ENCODE results near the gene MYO1D.

The MYO1D gene

DNA sequence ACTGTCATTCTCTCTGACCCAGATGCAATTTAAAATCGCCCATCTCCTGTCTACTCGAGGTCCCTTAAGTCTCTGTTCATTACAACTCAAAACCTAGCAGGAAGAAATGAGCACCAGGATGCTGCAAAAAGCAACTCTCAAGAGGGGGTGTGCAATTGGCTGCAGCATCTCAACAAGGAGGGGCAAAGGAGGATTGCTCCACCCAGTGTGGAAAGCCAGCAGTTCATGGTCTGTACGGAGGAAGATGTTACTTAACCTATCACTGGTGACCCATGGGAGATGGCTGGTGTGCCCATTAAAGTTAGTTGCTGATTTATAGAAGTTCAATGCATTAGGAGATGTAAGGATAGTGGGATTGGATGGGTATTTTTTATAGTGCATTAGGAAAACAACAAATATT lies 242.8 kb downstream of the MYO1D start:
- H3K4me3 ChIP-seq (replicated peaks in 1 of 2; ENCODE audit: low read depth in 2 of 2, low read length in 2 of 2), result no peak overlapping the region
- TF ChIP-seq, protein P1, sequence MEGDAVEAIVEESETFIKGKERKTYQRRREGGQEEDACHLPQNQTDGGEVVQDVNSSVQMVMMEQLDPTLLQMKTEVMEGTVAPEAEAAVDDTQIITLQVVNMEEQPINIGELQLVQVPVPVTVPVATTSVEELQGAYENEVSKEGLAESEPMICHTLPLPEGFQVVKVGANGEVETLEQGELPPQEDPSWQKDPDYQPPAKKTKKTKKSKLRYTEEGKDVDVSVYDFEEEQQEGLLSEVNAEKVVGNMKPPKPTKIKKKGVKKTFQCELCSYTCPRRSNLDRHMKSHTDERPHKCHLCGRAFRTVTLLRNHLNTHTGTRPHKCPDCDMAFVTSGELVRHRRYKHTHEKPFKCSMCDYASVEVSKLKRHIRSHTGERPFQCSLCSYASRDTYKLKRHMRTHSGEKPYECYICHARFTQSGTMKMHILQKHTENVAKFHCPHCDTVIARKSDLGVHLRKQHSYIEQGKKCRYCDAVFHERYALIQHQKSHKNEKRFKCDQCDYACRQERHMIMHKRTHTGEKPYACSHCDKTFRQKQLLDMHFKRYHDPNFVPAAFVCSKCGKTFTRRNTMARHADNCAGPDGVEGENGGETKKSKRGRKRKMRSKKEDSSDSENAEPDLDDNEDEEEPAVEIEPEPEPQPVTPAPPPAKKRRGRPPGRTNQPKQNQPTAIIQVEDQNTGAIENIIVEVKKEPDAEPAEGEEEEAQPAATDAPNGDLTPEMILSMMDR (IDR thresholded peaks at IDR 0.05; ENCODE audit: low read depth, low read length), result no peak
- DNase-seq (ENCODE audit: low read depth in 2 of 2), result no peak

DNA sequence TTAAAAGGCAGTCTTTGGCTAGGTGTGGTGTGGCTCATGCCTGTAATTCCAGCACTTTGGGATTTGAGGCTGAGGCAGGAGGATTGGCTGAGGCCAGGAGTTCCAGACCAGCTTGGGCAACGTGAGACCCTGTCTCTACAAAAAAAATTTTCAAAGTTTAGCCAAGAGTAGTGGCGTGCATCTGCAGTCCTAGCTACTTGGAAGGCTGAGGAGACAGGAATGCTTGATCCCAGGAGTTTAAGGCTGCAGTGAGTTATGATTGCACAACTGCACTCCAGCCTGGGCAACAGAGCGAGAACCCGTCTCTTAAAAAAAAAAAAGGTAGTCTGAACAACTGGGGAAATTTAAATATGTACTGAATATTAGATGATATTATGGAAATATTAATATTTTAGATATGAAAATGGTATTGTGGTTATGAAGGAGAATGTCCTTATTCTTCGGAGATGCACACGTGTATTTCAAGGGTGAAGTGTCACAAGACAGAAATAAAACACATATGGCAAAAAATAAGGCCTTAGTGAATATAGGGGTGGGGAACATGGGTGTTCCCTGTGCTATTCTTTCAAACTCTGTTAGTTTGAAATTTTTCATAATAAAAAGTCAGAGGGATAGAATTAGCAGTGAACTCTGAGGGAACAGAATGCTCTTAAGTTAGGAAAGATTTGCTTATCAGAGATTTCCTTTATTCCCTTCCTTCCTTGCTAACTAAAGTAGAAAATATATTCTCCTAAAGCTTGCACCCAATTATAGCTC lies 245.4 kb downstream of the MYO1D start:
- no peak for DNase-seq (ENCODE audit: low read depth in 2 of 2)
- no peak overlapping the region for H3K4me3 ChIP-seq (replicated peaks in 1 of 2; ENCODE audit: low read depth in 2 of 2, low read length in 2 of 2)
- TF ChIP-seq, protein P1 (IDR thresholded peaks at IDR 0.05; ENCODE audit: low read depth, low read length), result no peak

DNA sequence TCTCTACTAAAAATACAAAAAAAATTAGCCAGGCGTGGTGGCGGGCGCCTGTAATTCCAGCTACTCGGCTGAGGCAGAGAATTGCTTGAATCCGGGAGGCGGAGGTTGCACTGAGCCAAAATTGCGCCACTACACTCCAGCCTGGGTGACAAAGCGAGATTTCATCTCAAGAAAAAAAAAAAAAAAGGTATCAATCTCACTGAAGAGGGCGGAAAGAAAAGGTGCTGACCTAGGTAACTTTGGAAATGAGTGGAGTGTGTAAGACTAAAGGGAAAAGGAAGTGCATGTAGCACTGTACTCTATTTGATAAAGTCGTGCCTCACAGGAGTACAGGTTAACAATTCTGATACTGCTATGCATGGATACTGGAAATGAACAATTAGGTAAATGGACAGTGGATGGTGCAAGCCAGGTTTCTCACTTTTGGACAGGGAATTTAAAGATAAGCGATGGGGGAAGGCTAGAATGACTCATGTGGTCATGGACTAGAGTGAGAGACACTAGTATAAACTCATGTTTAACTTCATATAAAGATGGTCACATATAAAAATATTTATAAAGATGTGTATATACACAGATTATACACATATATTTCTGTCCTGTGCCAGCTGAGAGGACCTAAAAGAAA lies 247.2 kb downstream of the MYO1D start:
- DNase-seq (ENCODE audit: low read depth in 2 of 2), result no peak
- TF ChIP-seq, protein P1 (IDR thresholded peaks at IDR 0.05; ENCODE audit: low read depth, low read length), result no peak

DNA sequence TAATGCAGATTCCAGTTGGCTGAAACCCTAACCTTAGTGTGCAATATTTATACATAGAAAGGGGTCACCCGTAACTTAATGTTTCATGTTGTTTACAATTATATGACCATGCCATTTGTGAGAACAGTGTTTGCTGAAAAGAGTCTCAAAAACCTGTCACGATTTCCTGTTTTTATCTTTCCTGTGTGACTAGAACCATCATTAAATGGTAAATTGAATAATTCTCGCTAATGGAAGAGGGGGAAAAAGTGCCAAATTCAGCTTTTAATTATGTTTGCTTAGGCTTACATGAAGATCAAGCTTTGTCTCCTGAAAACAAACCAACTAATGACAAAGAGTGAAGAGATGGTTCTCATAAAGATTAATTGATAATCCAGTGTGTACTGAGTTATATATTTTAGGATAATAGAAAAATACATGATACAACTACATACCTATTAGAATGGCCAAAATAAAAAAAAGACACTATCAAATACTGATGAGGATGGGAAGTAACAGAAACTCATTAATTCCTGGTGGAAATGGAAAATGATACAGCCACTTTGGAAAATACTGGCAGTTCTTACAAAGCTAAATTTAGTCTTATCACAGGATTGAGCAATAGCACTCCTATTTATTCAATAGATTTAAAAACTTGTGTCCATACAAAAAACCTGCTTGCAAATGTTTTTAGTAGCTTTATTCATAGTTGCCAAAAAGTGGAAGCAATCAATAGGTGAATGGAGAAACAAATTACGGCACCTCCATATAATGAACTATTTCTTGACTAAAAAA lies 248.5 kb downstream of the MYO1D start:
- no peak overlapping the region for H3K4me3 ChIP-seq (replicated peaks in 1 of 2; ENCODE audit: low read depth in 2 of 2, low read length in 2 of 2)
- TF ChIP-seq, protein P1 (IDR thresholded peaks at IDR 0.05; ENCODE audit: low read depth, low read length), result no peak
- DNase-seq (ENCODE audit: low read depth in 2 of 2), result no peak

More for the DNA sequence above, 247.2 kb downstream of the MYO1D start:
- no peak overlapping the region for H3K4me3 ChIP-seq (replicated peaks in 1 of 2; ENCODE audit: low read depth in 2 of 2, low read length in 2 of 2)

DNA sequence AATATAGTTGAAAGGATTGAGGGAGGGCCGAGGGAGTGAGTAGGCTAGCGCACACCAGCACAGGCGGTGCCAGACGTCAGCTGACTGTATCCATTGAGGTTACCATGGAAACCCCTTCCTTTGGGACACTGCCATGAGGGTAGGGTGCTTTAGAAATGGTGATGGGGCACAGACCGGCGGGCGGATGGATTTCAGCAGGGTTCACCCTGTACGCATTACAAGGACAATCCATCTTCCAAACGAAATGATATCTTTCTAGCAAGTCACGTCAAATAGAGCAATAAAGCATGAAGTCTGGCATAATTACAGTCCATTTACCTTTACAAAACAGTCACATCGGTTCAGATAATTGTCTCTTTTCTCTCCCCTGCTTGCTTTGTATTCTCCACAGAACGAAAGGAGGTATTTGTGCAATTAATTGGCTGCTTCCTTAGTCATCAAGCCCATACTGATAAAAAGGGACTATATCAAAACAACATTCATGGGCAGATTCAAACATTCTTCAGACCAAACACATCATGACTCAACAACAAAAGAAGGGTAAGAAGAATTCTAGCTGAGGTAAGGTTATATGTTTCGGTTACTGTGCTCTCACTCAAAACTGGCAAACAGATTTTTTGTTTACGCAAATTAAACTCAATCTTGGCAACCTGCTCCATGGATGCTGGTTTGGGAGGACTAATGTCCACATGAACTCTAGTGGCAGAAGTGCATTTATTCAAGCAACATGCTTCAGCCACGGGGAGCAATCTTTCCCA lies 249.5 kb downstream of the MYO1D start:
- no peak overlapping the region for H3K4me3 ChIP-seq (replicated peaks in 1 of 2; ENCODE audit: low read depth in 2 of 2, low read length in 2 of 2)
- TF ChIP-seq, protein P1 (IDR thresholded peaks at IDR 0.05; ENCODE audit: low read depth, low read length), result no peak
- DNase-seq (ENCODE audit: low read depth in 2 of 2), result peak; percentile 14 to 62

DNA sequence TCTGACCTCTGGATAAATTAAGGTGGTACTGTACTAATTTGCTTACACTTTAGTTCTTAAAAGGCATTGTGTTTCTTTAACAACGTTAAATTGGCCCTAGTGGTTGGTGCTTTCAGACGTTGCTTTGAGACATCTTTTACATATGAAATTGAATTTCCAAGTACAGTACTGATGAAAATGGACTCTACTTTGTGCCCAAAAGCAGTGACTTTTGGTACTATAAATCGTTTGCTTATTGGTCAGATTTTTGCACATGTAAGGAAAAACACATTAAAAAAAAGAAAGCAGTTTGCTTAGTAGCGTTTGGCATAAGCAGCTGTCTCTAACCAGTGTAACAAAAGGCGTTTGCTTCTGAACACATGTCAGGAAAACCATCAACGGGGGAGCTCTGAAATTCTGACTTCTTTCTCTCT lies 250.5 kb downstream of the MYO1D start:
- no peak for DNase-seq (ENCODE audit: low read depth in 2 of 2)
- TF ChIP-seq, protein P1 (IDR thresholded peaks at IDR 0.05; ENCODE audit: low read depth, low read length), result no peak
- no peak overlapping the region for H3K4me3 ChIP-seq (replicated peaks in 1 of 2; ENCODE audit: low read depth in 2 of 2, low read length in 2 of 2)
